ENCODE results near the gene WFIKKN2.

The WFIKKN2 gene

GRCh38 chr17:50808413-50808812 is 27.0 kb upstream of the WFIKKN2 start:
- no peak for DNase-seq (ENCODE audit: low read depth)

DNA sequence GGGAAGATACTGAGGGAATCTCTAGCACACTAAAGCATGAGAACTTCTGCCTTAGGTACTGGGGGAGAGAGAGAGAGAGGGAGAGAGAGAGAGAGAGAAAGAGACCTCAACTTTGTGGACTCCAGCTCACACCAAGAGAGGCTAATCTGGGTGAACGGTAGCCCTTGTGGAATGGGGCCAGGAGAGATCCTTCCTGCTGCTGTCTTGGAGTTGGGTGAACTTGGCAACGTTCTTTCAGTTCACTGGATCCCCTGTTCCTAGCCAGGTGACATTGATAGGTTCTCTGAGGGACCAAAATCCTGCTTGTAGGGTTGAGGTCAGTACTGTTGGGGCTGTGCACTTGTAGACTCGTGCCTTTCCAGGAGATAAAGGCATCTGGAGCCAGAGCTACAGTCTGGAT is 26.5 kb upstream of the WFIKKN2 start:
- DNase-seq (ENCODE audit: low read depth): no peak

GRCh38 chr17:50813583-50813982 is 21.8 kb upstream of the WFIKKN2 start:
- no peak for DNase-seq (ENCODE audit: low read depth)

- no peak for DNase-seq (ENCODE audit: low read depth)
These were observed 20.0 kb upstream of the WFIKKN2 start for GRCh38 chr17:50815400-50815799.

DNA sequence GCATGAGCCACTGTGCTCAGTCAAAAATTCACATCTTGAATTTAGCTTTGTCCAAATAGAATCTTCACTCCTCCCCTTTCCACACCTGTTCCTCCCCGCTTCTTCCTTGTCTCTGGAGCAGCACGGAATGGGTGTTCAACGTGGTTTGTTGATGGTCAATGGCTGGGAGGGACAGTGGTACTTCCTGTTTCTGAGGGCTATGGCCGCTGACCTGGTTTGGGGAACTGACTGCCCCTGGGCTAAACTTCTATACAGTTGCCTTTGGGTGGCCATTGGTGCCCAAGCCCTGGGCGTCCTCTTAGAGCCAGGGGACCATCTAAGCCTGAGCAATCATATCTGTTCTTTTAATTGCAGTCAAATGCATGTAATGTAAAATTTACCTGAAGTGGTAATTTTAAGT is 19.1 kb upstream of the WFIKKN2 start:
- DNase-seq (ENCODE audit: low read depth): no peak

GRCh38 chr17:50816771-50817751 is 18.3 kb upstream of the WFIKKN2 start:
- peak; percentile 34 for DNase-seq (ENCODE audit: low read depth)

- peak; percentile 38 for DNase-seq (ENCODE audit: low read depth)
These were observed 17.5 kb upstream of the WFIKKN2 start for GRCh38 chr17:50817838-50818237.

DNA sequence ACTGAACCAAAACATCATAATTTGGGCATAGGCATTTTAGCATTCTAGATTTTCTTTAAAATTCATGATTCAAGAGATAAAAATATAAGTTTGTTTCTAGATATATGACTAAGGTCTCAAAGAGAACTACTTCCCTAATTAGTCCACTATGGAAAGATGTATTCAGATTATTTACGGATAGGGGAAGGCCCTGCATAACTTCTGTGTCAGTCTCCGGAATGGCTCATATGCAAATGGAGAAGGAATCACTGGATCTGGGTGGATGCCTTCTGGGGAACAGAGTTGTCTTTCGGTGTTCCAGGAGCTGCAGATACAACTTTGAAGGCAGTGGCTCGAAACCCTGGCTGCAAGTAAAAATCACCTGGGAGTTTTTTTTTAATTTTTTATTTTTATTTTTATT is 17.1 kb upstream of the WFIKKN2 start:
- DNase-seq (ENCODE audit: low read depth): no peak

DNA sequence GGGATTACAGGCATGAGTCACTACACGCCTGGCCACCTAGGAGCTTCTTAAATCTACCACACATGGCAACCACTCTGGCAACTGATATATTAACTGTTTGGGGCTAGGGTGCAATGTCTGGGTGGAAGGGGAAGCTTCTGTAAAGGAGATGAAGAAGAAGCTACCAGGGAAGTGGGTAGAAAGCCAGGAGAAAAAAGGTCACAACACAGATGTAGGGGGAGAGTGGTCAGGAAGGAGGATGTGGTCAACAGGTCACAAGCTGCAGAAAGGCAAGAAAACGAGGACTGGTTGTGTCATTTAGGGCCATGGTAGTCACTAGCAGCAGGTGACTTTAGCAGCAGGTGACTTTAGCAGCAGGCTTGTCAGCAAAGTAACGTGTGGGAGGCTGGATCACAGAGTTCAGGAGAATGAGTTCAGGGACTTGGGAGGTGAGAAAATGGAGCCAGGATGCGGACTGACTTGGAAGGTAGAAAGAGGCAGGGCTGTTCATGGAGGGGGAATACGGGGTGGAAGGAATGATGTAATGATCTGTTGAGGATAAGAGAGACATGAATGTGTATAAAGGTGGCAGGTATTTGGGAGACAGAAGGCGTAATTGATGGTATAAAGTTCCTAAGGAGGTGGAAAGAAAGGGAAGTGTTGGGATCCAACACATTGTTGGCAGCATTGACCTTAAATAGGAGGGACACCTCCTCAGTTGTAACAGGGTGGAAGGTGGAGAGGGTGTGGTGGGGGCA is 16.3 kb upstream of the WFIKKN2 start:
- no peak for DNase-seq (ENCODE audit: low read depth)

DNA sequence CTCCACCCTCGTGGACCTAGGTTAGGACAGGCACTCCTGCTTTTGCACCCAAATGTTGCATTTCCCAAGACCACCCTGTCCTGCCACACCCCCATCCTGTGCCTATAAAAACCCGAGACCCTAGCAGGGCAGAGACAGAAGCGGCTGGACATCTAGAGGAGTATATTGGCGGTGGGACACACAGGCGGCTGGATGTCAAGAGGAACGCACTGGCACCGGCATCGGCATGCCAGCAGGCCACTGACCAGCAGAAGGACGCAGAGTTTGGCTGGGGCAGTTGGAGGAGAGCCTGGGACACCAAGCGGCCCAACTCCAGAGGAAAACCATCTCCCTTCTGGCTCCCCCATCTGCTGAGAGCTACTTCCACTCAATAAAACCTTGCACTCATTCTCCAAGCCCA is 14.7 kb upstream of the WFIKKN2 start:
- DNase-seq (ENCODE audit: low read depth): no peak

DNA sequence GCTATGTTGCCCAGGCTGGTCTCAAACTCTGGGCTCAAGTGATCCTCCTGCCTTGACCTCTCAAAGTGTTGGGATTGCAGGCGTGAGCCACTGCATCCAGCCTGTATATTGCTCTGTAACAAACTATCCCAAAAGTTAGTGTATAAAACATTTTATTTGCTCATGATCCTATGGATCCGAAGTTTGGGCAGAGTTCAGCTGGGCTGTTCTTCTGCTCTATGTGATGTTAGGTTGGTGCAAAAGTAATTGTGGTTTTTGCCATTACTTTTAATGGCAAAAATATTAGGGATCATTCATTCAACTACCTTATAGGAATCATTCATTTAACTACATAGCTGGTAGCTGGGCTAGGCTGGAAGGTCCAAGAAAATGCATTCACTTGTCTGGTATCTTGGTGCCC is 12.8 kb upstream of the WFIKKN2 start:
- no peak for DNase-seq (ENCODE audit: low read depth)

GRCh38 chr17:50824429-50824828 is 11.0 kb upstream of the WFIKKN2 start:
- no peak for DNase-seq (ENCODE audit: low read depth)

- no peak for DNase-seq (ENCODE audit: low read depth)
These were observed 10.2 kb upstream of the WFIKKN2 start for GRCh38 chr17:50825188-50825587.

DNA sequence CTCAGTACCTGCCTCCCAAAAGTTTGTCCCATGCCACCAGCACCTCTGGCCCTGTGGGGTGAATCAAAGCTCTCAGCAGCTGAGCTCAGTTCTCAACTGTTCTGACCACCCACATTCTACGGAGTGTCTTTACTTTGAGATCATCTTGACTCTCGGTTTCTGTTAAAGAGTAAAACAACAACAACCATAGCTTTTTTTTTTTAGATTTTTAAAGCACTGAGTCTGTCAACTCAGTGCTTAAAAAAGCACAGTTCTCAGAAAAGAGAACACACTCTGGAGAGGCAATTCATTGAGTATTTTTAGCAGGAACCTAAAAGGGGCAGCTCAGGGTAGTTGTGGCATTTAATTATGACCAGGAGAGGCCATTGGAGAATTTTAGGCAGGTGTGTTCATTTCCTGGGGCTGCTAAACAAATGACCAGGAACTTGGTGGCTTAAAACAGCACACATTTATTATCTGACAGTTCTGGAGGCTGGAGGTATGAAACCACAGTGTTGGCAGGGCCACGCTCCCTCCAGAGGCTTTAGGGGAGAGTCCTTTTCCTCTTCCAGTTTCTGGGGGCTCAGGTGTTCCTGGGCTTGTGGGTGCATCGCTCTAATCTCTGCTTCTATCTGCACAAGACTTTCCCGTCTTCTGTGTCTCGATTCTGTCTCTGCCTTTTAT is 6.7 kb upstream of the WFIKKN2 start:
- DNase-seq (ENCODE audit: low read depth): no peak

GRCh38 chr17:50829332-50829731 is 6.1 kb upstream of the WFIKKN2 start:
- DNase-seq (ENCODE audit: low read depth): no peak

DNA sequence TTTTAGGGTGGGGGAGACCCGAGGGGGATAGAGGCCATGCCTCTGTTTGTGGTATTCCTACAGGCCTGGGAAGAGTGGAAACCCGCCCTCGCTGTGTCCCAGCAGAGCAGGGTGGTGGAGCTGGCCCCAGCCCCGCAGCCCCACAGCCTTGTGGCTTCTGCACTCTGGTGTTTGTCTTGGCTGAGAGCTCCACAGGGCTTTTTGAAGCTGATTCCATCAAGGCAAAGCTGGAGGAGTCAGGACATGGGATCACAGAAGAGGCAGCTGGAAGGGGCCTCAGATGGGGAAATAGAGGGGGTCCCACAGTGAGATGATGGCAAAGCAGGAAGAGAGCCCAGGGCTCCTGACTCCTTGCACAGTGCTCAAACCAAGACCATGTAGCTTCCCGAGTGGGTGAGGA is 5.0 kb upstream of the WFIKKN2 start:
- no peak for DNase-seq (ENCODE audit: low read depth)

GRCh38 chr17:50830994-50831393 is 4.4 kb upstream of the WFIKKN2 start:
- no peak for DNase-seq (ENCODE audit: low read depth)

GRCh38 chr17:50831471-50831928 is 3.9 kb upstream of the WFIKKN2 start:
- DNase-seq (ENCODE audit: low read depth): no peak

DNA sequence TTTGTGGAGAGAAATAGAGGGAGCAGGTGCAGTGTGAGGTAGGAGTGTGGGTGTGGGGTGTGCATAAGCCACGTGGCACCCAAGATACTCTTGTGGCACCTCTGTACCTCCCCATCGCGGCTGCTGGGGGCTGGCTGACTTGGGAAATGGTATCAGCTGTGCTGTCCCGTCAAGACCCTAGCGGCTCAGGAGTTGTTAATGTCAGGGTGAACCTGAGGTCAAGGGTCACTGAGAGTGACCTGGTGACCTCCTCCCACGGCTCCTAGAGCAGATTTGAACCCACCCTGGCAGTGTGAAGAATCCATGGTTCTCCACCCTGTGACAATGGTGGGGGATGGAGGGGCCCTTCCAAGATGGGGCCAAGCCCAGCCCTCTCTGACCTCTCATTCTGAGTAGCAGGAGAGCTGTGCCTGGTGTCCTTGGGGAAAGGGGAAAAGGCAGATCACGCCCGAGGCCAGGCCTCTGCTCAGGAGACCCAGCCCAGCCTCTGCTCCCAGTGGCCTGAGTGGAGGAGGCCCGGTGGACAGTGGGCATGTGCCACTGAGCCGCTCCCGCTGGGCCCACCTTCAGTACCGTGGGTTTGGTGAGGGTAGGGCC is 3.0 kb upstream of the WFIKKN2 start:
- no peak for DNase-seq (ENCODE audit: low read depth)

GRCh38 chr17:50832864-50833381 is 2.5 kb upstream of the WFIKKN2 start:
- DNase-seq (ENCODE audit: low read depth): no peak

DNA sequence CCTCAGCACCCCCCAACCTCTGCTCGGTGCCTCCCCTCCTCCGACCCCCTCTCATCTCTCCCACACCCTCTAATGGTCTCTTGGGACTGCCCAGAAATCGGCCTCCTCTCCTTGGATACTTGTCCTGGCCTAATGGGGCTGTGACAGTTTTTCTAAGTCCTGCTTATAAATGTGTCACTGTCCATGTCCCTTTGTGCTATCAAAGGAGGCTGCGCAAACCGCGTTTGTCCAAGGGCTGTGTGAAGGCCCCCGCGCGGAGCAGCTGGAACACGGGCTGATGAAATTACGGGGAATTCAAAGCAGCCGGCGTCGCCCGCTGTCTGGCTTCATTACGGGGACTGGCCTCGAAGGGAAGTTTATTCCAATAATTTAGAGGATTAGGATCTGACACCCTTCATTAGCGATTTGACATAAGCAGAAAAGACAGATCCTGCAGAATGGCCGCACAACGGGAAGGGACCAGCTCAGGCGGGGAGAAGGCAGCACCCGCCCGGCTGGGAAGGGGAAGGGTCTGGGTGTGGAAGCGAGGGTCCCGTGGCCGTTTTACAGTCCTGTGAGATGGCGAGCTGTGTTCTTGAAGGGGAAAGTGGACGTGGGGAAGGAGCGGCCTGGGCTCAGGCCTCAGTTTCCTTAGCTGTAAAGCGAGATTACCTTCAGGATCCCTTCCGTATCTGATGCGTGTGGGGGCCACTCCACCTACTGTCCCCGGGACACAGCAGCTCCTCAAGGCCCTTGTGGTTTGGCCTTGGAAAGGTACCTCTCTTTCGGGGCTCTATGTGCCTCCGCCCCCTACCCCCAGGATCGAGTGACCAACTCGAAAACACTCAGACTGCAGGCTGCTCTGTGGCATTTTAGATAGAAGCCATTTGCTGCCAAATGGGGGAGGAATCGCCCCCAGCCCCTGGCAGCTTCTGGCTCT is 1.6 kb upstream of the WFIKKN2 start:
- DNase-seq (ENCODE audit: low read depth): no peak
